ENCODE measurements around the gene MTFMT.

MTFMT gene

DNA sequence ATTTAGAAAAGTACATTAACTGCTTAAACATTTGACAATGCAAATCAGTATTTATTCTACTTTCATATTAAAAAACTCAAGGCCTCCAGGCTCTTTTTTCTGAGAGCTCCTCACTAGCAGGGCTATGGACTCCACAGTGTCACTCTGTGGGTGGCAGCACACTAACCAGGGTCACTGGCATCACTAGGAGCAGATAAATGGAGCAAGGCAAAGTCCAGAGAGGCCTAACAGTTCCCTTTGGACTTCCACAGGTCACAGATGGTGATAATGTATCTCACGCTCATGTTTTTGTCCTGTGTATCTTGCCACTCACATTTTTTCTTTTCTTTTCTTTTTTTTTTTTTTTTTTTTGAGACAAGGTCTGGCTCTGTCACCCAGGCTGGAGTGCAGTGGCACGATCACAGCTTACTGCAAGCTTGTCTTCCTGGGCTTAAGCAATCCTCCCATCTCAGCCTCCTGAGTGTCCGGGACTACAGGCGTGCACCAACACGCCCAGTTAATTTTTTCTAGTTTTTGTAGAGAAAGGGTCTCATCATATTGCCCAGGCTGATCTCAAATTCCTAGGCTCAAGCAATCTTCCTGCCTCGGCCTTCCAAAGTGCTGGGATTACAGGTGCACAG lies 47.5 kb downstream of the MTFMT start:
- no peak for DNase-seq

DNA sequence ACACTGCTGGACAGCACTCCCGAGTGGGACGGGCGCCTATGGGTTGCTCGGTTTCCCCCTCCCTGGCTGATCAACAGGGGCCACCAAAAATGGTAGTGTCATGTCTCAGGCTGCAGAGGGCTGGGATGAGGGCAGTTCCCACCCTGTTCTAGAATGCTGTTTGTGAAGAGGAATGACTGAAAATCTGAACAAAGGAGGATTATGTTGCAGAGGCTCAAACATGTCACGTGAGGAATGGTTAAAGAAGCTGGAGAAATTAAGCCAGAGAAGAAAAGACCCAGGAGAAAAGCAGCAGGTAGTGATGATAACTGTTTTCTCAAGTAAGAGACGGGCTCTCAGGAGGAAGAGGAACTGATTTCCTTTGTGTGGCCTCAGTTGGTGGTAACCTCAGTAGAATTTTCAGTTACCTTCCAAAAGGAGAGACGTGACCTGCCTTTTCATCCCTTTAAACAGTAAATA lies 50.2 kb downstream of the MTFMT start:
- no peak for DNase-seq

DNA sequence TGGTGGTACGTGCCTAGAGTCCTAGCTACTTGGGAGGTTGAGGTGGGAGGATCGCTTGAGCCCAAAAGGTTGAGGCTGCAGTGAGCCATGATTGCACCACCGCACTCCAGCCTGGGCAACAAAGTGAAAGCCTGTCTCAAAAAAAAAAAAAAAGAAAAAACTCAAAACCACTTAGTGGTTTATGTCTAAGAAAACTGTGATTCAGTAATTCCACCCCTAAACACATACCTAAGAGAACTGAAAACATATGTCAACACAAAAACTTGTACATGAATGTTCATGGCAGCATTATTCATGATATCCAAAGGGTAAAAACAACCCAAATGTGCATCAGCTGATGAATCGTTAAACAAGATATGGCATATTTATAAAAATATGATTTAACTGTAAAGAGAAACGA lies 54.0 kb downstream of the MTFMT start:
- DNase-seq = no peak

DNA sequence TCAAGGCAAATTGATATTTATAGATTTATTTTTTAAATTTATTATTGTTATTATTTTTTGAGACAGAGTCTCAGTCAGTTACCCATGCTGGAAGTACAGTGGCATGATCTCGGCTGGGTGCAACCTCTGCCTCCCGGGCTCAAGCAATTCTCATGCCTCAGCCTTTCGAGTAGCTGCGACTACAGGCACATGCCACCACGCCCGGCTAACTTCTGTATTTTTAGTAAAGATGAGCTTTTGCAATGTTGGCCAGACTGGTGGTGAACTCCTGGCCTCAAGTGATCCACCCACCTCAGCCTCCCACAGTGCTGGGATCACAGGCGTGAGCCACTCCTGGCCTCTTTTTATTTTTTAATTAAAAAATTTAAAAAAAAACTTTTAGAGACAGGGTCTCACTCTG lies 58.7 kb downstream of the MTFMT start:
- no peak for DNase-seq

DNA sequence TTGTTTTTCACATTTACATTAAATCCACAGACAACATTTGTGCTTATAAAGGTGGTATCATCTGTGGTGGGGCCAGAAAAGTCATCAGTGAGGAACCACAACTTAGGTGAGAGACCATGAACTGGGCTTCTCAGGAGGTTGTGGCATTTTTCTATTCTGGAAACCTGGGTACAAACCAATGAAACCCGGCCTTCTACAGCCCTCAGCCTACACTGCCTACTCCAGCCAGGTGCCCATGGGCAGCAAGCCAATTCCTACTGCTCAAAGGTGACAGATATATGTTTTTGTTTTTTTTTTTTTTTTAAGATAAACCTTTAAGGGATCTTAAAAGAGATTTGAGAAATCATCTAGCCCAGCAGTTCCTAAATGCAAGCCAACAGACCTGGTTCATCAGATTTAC lies 60.0 kb downstream of the MTFMT start:
- DNase-seq = no peak

DNA sequence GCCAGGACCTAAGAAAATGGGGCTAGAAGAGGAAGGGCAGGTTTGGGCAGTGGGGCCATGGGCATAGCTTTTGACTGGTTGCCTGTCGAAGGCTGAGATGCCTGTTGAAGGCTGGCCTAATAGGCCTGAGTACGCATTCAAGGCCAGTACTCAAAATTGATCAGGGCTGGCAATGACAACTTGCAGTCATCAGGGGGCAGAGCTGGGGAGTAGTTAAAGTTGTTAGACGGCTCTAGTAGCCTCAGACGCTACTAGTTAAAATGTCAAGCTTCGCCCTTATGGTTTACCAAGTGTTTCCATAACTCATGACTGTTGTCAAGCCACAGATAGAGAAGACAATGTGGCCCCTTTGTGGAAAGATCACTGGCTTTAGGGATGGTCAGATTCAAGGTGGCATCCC lies 68.4 kb downstream of the MTFMT start:
- DNase-seq = no peak

DNA sequence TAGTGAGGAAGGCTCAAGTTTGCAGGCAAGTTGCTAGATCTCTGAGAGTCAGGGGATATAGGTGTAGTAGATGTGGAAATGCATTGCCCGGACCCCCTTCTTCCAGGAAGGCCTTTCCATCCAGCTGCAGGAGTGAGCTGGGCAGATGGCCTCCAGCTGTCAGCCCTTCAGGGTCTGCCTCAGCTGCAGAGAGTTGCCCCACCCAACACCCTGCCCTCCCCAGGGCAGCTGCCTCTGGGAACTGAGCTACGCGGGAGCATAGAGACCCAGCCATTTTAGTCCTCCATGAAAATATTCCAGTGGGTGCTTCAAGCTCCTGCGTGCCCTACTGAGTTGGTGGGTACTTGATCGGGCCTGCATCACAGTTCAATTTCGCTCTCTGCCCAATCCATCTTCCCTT lies 69.3 kb downstream of the MTFMT start:
- DNase-seq = no peak

DNA sequence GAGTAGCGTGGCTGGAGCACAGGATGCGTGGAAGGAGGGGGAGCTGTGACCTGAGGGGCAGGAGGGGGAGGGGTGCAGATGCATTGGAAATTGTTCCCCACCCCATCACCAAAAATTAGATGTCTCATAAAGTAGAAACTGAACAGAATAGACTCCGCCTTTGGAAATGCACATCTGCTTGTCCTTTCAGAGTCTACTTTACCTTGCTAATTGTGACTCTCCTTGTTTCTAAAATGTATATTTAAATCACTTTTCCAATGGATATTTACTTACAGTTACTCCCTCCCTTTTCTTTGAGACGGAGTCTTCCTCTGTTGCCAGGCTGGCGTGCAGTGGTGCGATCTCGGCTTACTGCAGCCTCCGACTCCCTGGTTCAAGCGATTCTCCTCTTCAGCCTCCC lies 70.3 kb downstream of the MTFMT start:
- DNase-seq = no peak

DNA sequence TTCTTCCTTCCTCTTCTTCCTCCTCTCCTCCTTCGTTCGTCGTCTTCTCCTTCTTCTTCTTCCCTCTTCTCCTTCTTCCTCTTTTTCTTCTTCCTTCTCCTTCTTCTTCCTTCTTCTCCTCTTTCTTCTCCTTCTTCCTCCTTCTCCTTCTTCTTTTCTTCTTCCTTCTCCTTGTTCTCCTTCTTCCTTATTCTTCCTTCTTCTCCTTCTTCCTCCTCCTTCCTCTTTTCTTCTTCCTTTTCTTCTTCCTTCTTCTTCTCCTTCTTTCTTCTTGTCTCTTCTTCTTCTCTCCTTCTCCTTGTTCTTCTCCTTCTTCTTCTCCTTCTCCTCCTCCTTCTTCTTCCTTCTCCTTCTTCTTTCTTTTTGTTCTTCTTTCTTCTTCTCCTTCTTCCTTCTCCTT lies 75.0 kb downstream of the MTFMT start:
- no peak for DNase-seq

DNA sequence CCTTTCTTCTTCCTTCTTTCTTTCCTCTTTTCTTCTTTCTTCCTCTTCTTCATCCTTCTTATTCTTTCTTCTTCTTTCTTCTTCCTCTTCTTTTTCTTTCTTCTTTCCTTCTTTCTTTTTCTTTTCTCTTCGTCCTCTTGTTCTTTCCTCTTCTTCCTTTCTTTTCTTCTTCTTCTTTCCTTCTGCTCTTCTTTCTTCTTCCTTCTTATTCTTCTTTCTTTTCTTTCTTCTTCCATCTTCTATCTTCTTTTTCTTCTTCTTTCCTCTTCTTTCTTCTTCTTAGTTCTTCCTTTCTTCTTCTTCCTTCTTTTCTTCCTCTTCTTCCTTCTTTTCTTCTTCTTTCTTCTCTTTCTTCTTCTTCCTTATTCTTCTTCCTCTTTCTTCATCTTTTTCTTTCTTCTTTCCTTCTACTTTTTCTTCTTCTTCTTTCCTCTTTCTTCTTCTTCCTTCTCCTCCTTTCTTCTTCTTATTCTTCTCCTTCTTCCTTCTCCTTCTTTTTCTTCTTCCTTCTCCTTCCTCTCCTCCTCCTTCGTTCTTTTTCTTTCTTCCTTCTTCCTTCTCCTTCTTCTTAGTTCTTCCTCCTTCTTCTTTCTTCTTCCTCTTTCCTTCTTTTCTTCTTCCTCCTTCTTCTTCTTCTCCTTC lies 77.5 kb downstream of the MTFMT start:
- no peak for DNase-seq
